NCI-H524 treated with DMSO at 0.1 percent for 48 hours (cell line): ENCODE data around the gene ETS1.

Experiments used
- DNase-seq: peaks from one replicate; lab custom pipeline; 2025; lab: John Stamatoyannopoulos, UW

ETS1 gene

DNA sequence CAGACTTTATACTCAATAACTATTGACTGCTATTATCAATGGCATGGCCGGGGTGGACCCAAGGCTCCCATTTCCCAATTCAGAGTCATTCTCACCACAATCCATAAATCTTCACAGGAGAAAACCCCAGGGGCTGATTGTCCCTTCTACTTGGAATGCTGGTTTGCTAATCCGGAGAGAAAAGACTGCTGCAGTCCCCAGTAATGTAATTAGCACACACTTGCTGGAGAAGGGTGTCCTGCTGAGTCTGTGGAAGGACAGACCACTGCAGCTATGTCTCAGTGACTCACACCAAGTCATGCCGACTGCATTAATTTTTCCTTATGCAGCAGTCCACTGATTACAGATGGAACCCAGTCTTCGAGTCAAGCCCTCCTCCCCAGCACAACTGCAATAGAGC, 5.9 kb upstream of the ETS1 start:
- DNase-seq: no peak

DNA sequence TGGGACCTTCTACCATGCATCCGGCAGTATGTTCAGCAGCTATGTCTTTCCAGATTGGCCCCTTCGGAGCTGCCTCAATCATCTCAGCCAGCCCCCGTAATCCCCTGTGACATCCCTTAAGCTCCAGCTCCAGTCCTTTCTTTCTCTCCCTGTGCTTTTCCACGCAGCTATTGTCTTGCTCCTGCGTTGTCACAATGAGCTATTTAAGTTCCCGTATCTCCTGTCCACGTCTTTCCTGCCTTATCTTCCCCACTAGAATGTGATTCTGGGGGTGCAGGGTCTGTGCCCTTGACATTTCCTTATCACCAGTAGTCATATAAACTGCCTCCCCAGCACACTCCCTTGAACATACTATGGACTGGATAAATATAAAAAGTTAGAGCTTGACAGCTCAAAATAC, 5.1 kb upstream of the ETS1 start:
- no peak for DNase-seq

DNA sequence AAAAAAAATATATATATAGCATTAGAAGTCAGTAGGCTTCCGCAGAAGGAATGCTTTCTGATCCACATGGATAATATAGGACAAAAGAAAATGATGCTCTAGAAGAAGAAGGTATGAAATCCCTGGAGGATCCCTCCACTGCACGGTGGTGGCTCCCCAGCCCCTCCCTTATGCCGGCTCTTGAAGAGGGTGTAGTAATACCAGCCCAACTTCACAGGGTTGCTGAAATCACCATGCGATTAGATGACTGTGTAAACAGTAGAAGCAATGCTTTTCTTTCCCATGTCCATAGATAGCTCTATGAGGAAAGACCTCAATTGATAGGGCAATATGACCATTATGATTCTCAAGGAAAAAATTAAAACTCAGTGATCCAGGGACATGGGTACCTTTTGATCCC, 3.2 kb upstream of the ETS1 start:
- no peak for DNase-seq

DNA sequence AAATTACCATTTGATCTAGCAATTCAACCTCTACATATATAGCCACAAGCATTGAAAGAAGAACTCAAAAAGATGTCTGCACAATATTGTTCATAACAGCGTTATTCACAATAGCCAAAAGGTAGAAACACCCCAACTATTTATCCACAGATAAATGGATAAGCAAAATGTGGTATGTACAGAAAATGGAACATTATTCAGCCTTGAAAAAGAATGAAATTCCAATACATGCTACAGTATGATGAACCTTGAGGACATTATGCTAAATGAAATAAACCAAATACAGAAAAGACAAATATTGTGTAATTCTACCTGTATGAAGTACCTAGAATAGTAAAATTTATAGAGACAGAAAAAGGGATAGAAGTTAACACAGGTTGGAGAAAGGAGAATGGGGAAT, 2.6 kb upstream of the ETS1 start:
- no peak for DNase-seq

DNA sequence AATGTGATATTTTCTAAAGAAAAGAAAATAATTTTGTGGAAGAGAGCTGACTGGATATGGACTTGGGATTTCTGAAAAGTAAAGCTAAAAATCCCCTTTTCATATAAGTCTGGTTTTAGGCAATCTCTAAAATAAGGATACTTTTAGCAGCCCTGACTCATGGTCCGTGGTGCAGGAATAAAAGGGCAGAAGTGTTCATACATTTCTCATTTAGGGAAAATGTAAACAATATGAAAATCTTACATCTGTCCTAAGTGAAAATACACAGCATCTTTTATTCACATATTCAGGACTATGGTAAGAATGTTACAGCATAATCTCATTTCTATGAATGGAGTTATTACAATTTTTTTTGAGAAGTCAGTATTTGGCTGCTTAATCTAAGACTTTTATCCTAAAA, 735 bp upstream of the ETS1 start:
- DNase-seq: no peak

DNA sequence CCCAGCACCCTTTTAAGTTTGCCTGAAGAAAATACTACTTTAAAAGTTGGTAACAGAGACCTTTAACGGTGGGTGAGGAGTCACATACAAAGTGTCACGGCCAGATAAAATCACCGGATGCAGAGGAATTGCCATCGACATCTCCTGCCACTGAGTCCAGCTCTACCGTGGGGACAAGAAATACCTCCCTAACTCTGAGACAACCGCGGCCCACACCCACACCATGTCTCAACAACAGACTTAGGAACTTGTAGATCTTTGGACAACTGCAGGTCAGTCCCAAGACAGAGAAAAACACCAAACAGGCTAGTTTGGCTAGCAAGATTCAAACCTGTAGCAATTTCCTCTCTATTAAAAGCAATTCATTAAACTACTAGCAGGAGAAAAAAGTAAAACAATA, 669 bp downstream of the ETS1 start:
- no peak for DNase-seq

DNA sequence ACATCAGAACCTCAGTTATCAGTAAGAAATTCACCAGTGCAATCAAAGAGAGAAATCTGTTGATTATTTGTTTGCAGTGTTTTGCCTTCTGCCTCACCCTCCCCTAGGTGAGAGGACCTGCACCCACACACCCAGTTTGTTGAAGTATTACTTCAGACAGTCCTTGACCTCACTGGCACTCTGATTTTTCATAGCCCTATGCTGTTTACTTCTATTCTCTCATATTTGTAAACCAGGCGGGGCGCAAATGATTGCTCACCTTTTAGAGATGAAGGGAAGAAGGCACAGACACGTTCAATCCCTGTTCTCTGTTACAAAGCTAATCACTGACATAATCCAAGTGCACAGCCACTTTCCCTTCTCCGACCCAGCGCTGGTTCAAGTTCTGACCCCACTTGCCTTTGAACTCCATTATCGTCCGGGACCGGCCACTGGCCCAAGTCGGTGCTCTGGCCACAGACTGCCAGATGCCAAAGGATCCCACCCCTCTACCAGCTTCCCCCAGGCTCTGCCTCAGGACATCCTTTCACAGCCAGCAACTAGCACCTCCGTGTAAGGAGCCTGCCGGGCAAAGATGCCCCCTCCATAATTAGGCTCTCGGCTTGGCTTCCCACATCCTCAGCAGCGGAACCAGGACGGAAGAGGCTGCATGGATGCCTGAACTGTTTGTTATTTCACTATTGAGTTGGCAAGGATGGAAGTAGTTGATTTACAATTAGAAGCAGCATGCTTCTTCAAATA, 1.7 kb downstream of the ETS1 start:
- no peak for DNase-seq

DNA sequence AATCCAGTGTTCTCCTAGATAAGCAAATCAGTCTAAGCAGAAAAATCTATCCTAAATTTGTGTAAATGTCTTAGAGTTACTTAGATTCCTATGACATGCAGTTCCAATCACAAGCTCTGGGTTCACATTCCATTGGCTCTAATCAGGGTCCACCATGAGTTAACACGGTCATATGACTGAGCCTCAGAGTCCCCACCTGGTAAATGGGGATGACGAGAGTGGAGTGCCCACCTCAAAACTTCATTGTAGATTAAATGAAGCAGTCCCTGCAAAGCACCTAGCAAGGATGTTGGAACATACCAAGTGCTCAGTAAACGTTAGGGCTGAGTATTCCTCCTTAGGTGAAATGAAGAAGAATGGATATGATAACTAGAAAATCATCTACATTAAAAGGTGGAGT, 3.1 kb downstream of the ETS1 start:
- no peak for DNase-seq

DNA sequence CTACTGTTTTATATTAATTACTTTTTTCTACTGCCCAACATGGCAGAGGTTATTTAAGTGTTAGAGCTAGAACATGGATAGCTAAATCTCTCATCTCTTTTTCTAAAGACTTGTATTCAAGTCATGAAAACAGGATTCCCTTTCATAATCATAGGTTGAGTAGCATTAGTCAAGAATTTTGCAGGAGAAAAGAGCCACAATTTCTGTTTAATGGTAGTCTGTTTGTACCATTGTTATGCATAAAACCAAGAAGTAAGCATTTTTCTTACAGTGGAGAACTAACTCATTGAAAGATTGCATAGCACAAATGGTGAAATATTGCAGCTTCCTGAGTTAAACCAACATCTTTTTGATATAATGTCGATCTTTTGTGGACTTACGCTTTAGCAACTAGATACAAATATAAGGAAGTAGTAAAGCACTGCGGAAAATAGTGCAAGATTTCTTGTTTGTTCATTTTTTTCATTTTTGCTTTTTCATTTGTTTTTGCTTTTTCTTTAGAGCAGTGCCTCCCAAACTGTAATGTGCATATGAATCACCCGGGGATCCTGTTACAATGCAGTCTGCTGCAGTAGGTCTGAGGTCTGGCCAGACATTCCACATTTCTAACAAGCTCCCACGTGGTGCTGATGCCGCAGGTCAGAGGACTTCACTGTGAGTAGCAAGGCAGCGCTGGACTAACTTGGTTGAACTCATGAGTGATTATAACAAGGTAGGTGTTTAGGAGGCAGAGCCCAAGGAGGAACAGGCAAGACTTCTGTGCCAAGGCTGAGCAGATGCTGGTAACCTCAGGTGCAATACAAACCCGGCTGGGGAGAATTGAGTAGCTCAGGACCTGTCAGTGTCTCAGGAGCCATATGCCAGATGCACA, 4.6 kb downstream of the ETS1 start:
- DNase-seq: no peak

DNA sequence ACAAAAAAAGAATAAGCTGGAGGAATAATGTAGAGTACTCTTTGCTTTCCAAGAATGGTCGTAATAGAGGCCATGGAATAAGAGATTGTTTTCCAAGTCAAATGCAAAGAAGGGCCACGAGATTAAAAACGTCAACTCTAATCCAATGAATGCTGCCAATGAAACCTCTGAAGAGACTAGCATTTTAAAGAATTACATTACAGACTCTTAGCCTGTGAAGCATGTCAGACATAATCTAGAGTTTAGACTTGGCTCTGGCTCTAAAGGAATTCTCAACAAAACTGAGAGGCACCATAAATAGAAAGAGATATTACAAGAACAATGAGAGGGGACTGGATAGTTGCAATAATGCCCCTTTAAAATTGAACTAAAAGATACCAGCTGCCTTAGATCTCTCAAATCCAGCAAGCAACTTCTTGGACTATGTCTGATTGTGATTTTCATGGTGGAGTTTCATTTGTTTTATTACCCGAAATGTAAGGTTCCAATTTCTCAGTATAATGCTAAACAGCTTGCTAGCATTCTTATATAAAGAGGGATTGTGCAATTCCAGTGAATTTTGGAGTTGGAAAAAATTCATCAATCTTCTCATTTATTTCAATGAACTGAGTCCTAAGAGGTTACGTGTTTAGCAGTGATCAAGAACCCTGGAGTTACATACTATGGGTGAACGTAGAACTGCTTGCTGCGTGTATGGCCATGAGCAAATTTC, 5.6 kb downstream of the ETS1 start:
- no peak for DNase-seq

DNA sequence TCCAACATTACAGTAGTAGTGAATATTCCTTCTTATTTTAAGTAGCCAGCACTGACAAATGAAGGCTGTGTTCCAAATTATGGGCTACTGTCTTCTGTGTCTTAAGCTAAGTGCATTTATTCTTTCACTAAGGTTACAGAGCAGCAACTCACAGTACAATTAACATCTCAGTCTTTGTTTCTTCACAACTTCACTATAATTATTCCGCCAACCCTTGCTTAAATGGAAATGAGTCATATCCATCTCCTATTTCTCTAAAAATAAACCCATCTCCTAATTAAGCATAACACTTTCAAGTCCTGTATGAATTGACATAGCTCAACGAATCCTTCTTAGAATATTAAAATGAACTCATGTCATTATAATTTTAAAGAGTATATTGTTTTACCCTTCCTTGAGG, 6.7 kb downstream of the ETS1 start:
- DNase-seq: no peak

DNA sequence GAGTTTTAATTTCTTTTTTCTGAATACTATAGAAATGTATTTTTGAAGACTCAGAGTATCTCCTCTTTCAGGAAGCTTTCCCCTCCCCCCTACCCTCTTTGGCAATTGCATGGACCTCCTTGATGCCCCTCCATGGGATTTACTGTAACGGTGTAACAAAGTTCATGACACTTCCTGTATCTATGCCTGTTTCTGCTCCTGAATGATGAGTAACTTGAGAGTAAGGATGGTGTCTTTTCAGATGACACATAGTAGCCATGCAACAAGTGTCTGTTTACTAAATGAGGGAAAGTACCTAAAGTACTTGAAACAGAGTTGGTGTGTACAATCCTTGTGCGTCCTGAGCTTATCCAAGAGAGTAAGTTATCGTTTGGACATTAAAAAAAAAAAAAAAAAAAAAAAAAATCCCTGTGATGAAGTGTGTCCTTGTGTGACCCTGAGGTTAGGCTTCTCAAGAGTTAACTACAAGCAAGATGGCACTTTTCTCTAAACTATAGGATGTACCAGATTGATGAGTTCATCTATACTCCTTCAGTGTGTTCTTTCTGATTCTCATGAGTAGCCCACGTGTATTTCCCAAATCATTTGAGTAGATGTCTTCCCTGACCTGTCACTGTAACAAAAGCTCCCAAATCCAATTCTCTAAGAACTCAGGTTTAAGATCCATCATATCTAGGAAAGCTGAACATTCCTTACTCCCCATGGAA, 7.4 kb downstream of the ETS1 start:
- DNase-seq: no peak

DNA sequence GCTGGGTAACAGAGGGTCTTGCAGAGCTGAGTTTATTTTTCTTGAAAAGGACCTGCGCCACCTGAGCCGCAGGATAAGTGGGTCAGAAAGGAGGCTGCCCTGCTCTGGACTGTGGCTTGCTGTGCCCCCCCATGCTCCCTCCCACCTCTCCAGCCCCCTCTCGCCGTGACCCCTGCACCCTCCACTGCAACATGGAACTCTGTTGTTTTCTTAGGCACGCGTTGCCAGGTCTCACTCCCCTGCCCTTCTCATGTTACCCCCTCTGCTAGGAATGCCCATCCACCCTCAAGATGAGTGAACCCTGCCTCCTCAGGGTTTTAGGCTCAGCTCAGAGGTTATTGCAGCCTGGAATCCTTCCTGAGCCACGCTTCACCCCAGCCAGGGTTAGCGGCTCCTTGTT, 10.8 kb downstream of the ETS1 start:
- DNase-seq: no peak

DNA sequence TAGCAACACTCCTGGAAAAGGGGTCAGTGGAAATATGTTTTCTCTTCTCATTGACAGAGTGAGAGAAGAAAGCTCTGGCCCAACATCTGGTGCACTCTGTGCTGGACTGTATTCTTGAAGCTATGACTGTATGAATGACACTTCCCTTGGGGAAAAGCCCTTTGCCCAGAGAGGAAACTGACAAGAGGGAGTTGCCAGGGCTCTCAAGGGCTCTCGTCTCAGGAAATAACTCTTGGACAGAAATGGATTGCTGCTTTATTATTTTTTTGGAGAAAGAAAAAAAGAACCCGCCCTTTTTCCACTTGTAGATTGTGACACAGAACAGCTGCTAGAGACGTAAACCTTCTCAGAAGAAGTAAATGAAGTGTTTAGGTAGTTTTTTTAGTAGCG, 11.4 kb downstream of the ETS1 start:
- no peak for DNase-seq

DNA sequence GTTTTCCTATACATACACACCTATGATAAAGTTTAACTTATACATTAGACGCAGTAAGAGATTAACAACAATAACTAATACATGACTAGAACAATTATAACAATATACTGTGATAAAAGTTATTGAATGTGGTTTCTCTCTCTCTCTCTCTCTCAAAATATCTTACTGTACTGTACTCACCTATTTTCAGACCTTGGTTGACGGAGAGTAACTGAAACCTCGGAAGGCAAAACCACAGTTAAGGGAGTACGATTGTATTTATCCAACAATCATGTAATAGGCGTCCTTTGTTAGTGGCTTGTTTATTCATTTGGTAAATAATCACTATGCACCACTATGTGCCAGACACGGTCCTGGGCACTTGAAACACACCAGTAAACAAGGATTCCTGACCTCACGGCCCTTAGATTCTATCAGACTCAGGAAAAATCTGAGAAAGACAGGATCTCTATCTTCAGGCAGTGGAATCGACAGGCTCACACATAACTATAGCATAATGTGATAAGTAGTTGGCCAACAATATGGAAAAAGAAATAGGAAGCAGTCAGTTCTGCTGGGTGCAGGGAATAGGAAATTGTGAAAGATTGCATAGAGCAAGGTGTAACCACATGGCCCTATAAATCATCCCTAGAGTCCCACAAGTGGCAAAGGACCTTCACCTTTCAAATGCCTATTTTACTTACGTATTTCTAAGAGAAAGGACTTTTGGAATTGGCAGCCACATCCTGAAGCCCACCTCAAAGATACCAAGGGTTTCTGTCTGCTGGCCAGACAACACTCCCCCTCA, 12.0 kb downstream of the ETS1 start:
- DNase-seq: no peak

DNA sequence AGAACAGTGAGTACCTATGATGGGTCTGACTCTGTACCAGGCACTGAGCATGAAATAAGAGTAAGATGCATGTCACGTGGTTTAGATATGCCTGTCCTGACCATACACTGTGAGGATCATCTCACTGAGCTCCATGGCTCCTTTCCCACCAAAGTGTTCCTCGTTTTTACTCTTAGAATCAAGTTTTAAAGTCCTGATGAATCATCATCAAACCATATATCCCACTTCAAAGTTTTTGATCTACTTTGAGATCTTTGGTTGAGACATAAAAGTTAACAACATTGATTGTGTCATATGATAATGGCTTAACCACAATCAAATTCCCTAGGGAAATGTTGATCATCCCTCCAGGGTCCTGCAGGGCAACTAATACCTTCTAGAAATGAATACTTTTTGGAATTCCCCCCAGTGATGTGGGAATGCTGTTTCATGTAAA, 12.8 kb downstream of the ETS1 start:
- DNase-seq: no peak

DNA sequence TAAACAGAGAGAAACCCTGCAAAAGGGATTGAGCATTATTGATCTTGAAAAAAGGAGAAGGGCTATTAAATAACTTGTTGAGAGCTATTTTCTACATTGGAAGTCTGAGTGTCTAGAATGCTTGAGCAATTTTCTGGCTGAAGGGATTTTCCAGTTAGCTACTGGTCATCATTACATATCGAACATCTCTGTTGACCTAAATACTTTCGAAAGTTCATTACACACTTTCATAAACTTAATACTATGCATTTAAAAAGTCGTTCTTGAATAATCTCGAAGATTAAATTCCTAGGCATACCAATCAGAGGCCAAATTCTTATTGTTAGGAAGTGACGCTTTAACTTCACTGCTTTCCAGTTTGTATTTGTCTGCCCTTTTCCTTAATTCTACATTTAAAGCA, 13.7 kb downstream of the ETS1 start:
- no peak for DNase-seq

DNA sequence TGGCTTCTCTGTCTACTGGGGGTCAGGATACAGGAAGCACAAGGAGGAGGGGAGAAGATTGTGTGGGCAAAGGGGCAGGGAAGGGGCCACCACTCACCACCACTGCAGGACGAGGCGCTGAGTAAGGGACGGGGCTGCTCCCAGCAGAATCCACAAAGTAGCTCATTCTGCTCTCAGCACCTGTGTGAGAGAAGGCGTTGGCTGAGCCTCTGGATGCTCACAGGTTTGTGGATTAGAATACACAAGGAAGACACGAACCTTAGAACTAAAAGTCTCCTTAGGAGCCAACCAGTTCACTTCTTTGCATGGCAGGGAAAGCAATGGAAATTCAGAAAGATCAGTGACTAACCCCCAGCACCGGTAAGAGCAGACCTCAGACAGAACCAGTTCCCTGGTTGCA, 14.4 kb downstream of the ETS1 start:
- DNase-seq: no peak

DNA sequence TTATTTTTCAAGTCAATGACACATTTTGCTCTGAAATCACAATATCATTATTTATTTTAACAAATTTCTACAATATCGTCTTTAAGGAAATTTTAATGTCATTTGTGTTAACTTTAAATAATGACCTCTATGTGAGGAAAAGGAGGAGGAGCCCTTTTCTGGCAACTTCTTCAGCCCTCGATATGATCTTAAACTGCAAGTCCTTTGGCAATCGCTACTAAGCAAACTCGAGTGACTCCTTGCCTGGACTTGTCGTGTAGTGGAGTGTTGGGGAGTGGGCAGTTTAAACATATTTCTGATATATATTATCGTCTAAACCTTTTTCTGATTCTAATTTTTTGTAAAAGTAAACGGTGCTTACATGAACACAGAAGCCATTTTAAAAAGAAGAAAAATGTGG, 16.7 kb downstream of the ETS1 start:
- DNase-seq: no peak

DNA sequence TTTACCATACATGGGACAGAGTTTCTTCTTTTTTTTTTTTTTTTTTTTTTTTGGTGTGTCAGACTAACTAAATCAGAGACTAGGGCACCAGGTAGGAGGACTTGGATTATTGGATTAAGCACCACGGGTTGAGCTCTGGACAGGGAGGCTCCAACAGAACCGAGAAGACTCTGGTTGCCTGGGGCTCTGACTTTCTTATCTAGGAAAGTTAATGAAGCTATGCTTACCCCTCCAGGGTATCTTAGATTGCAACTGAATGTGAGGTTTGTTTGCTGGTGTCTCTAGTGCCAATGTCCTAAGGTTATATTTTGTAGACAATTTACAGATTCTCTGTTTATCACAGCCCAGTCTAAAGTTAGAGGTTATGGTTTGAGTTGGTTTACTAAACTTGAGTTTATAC, 18.1 kb downstream of the ETS1 start:
- no peak for DNase-seq

DNA sequence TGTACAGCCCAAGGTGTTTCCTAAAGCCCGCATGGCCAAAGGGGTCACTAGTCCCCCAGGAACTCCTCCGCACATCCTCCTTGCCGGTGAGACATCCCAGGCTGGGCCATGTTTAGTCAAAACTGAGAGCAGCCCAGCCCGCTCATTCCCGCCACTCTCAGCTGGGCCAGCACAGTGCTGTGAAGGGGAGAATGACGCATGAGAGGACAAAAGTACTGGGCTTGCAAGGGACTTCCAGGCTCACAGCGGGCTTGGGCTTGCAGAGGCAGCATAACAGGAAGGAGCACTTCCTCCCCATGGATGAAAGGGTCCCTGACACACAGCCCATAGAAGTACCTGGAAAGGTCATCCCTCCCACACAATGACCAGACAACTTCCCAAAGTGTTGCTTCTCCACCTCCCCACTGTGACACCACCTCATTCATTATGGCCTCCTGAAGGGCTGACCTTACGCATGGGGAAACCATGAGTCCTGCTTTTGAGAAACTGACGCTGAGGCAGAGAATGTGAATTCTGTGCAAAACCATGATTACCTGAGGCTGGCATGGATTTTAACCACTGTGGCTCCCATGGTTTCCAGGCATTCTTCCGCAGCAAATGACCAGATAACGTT, 19.1 kb downstream of the ETS1 start:
- DNase-seq: no peak
